ENCODE data around the gene HSFX4. TPM values are rescaled to one million over a fixed set of nuclear protein-coding genes. Genes with fewer than 3 reads are reported as not detected.

Gene HSFX4
- total and polyA plus RNA-seq, 2 of the 13 experiments (the other 11 are each of a cell fraction or from before 2014, with no cell fraction given) = not detected

- TF ChIP-seq LRRFIP1 (CRISPR knock-in tag; conservative IDR thresholded peaks at IDR 0.05) (no peak), MEF2D (CRISPR knock-in tag; IDR thresholded peaks at IDR 0.05) (no peak), THAP8 (CRISPR knock-in tag; IDR thresholded peaks at IDR 0.05; ENCODE audit: borderline replicate concordance) (no peak), CEBPB (IDR thresholded peaks at IDR 0.05; ENCODE audit: borderline replicate concordance, low read depth, low read length) (no peak), ZNF414 (CRISPR knock-in tag; IDR thresholded peaks at IDR 0.05) (no peak), ZBTB20 (CRISPR knock-in tag; IDR thresholded peaks at IDR 0.05; ENCODE audit: borderline replicate concordance, low read depth) (no peak), ZBTB42 (CRISPR knock-in tag; IDR thresholded peaks at IDR 0.05) (no peak)
Measured at GRCh38 chrX:149961572-149961971, 32.2 kb downstream of the HSFX4 start (continued).

- H3K79me2 ChIP-seq (ENCODE audit: insufficient read depth, low read length) = no peaks in the 10 kb centered on the region
- in situ Hi-C loops (cut with HindIII; ENCODE audit: extremely low pct_ligation_motif_present, low pct_unique_long_range_greater_than_20kb) = loop anchor here (25.0 kb wide), 3 partner anchors 400 to 725 kb away; partner anchors contain the start of genes MAMLD1 and MTMR1
- TF ChIP-seq MIER2 (CRISPR knock-in tag; IDR thresholded peaks at IDR 0.05) (no peak), SALL1 (CRISPR knock-in tag; IDR thresholded peaks at IDR 0.05) (no peak), KLF12 (CRISPR knock-in tag; IDR thresholded peaks at IDR 0.05; ENCODE audit: borderline replicate concordance) (no peak), FOXA3 (CRISPR knock-in tag; IDR thresholded peaks at IDR 0.05) (no peak), SNRNP70 (IDR thresholded peaks at IDR 0.05; ENCODE audit: low read depth, low read length) (no peak), SOX13 (IDR thresholded peaks at IDR 0.05) (no peak), SOX13 (CRISPR knock-in tag; conservative IDR thresholded peaks at IDR 0.05 in 1 of 2, IDR thresholded peaks at IDR 0.05 in 1 of 2) (no peak), EHMT2 (IDR thresholded peaks at IDR 0.05; ENCODE audit: borderline replicate concordance, low read depth, low read length) (no peak), ZNF460 (CRISPR knock-in tag; IDR thresholded peaks at IDR 0.05; ENCODE audit: borderline replicate concordance) (no peak), CBFB (CRISPR knock-in tag; IDR thresholded peaks at IDR 0.05) (no peak), ZNF17 (CRISPR knock-in tag; IDR thresholded peaks at IDR 0.05) (no peak), NRL (CRISPR knock-in tag; IDR thresholded peaks at IDR 0.05; ENCODE audit: borderline replicate concordance) (no peak), ZNF44 (CRISPR knock-in tag; IDR thresholded peaks at IDR 0.05) (no peak)
- no peaks in the 10 kb centered on the region; a peak in 1 of 5 replicates for H3K36me3 ChIP-seq (replicated peaks in 1 of 2; ENCODE audit: control insufficient read depth in 1 of 2, insufficient read depth in 2 of 2, low read length in 2 of 2)
- ATAC-seq (no peak), DNase-seq (ENCODE audit: low spot score) (no peak), FAIRE-seq (no peak)
- POLR2A ChIA-PET = no interaction called here
- H3K27ac ChIP-seq (ENCODE audit: extremely low read length, insufficient read depth, low read length) = no peak overlapping the region
- CTCF ChIA-PET (ENCODE audit: low intra/inter-chr PET ratio, low total read pairs) = interaction anchor here (0.8 kb wide), 1 partner anchor 524 kb away, joined by 4 read pairs; no protein-coding TSS in a partner anchor
- no peaks in the 10 kb centered on the region for H3K4me1 ChIP-seq (ENCODE audit: insufficient read depth, low read length)
- H2AFZ ChIP-seq (ENCODE audit: low read length) = no peak overlapping the region
- BruUV-seq (replicated peaks) = no TSS peak
- H3K9me3 ChIP-seq (ENCODE audit: low read length) = no peaks in the 10 kb centered on the region
- no peaks in the 10 kb centered on the region for H4K20me1 ChIP-seq (ENCODE audit: insufficient read depth, low read length)
- no peak overlapping the region for H3K4me3 ChIP-seq (replicated peaks in 1 of 3; ENCODE audit: insufficient read depth in 1 of 3, low read depth in 2 of 3, low read length in 3 of 3)
- intact Hi-C loops (cut with micrococcal nuclease; ENCODE audit: unreplicated experiment) = loop anchor here (2.0 kb wide), 2 partner anchors 89 to 523 kb away; no protein-coding TSS in a partner anchor
- H3K4me2 ChIP-seq (ENCODE audit: low read depth, low read length) = no peak overlapping the region
- no peak overlapping the region for H3K9ac ChIP-seq (ENCODE audit: insufficient read depth, low read depth, low read length)
- no peaks in the 10 kb centered on the region for H3K27me3 ChIP-seq (ENCODE audit: control insufficient read depth in 1 of 2, insufficient read depth in 2 of 2, low read length in 2 of 2)
Measured at GRCh38 chrX:149962010-149962409, 32.6 kb downstream of the HSFX4 start.

Measured in HepG2 (cell line).